GM12878 (cell line): Measurements from ENCODE around the gene STXBP5. TPM values are rescaled to one million over a fixed set of nuclear protein-coding genes. Genes with fewer than 3 reads are reported as not detected.

Experiments
- ATAC-seq: fragments of 200-7000 bp; cut with Tn5 transposase; 3 replicates; pipeline ENCODE4 v1.9.1; 2020; ENCODE audit warnings: mild to moderate bottlenecking, moderate library complexity
- BruUV-seq: library from RNA; stranded (reverse); fragments of 400-500 nt; replicated peaks from 2 replicates; lab custom pipeline; 2021; lab: Mats Ljungman, UMichigan
- CTCF ChIA-PET: fragments of 300-600 bp; sonication (Branson Sonifier 250); formaldehyde crosslinking; extraction: SDS; loops from one replicate; lab custom pipeline; 2021; ENCODE audit warnings: inconsistent platforms; lab: Yijun Ruan, JAX
- POLR2A ChIA-PET: fragments of 350-600 bp; formaldehyde crosslinking; extraction: SDS; loops from one replicate; lab custom pipeline; 2021; ENCODE audit warnings: inconsistent platforms; lab: Charles Lee
- RAD21 ChIA-PET: fragments of 300-600 bp; sonication (Branson Sonifier 250); formaldehyde crosslinking; loops from one replicate; lab custom pipeline; 2023; ENCODE audit warnings: antibody characterized with exemption; ENCODE audit not compliant: unreplicated experiment; lab: Charles Lee
- SMC1A ChIA-PET: fragments of 300-600 bp; sonication (Branson Sonifier 250); formaldehyde crosslinking; loops from one replicate; lab custom pipeline; 2023; ENCODE audit not compliant: unreplicated experiment, uncharacterized antibody; lab: Charles Lee
- DNase-seq: peaks from one replicate; pipeline ENCODE4 v3.0.0-alpha.2; 2011; ENCODE audit warnings: low read depth, low spot score
- FAIRE-seq: peaks from 3 replicates; lab custom pipeline; 2011; peaks lifted over from hg19 to GRCh38; lab: Jason Lieb, UNC
- H2AFZ ChIP-seq: 2 replicates; pipeline ENCODE4 v1.6.0; 2011; ENCODE audit warnings: low read depth, low read length, control low read depth; ENCODE audit not compliant: control insufficient read depth
- H3K27ac ChIP-seq: 2 replicates; pipeline ENCODE4 v1.5.1; 2011; ENCODE audit warnings: control low read depth; ENCODE audit not compliant: control insufficient read depth, insufficient read depth
- H3K27me3 ChIP-seq, 2 experiments: replicated peaks in 1 of 2; 2 replicates each; pipeline versions ENCODE4 v1.6.0 to v1.6.1; 2011; ENCODE audit warnings: low read length in 1 of 2; ENCODE audit not compliant: control insufficient read depth in 2 of 2, insufficient read depth in 2 of 2
- H3K36me3 ChIP-seq, 2 experiments: 2 replicates each; pipeline ENCODE4 v1.5.1; 2011; ENCODE audit warnings: low read length in 1 of 2; ENCODE audit not compliant: control insufficient read depth in 2 of 2, insufficient read depth in 2 of 2
- H3K4me1 ChIP-seq: 2 replicates; pipeline ENCODE4 v1.6.1; 2011; ENCODE audit warnings: mild to moderate bottlenecking, low read length, moderate library complexity, mixed read lengths; ENCODE audit not compliant: control insufficient read depth, insufficient read depth
- H3K4me2 ChIP-seq: 2 replicates; pipeline ENCODE4 v1.6.0; 2011; ENCODE audit warnings: control low read depth; ENCODE audit not compliant: control insufficient read depth, insufficient read depth
- H3K4me3 ChIP-seq: fragments of 200-600 bp; sonication (generic); 2 replicates; pipeline ENCODE4 v1.5.1; 2016
- H3K79me2 ChIP-seq: 2 replicates; pipeline ENCODE4 v1.6.0; 2011; ENCODE audit warnings: low read length; ENCODE audit not compliant: control insufficient read depth, insufficient read depth
- H3K9ac ChIP-seq: 2 replicates; pipeline ENCODE4 v1.8.0; 2011; ENCODE audit warnings: low read length, control low read depth, mixed read lengths; ENCODE audit not compliant: control insufficient read depth, insufficient read depth
- H3K9me3 ChIP-seq: replicated peaks from 3 replicates; pipeline ENCODE4 v1.5.1; 2011; ENCODE audit warnings: mild to moderate bottlenecking, low read length; ENCODE audit not compliant: control insufficient read depth, insufficient read depth
- H4K20me1 ChIP-seq: 2 replicates; pipeline ENCODE4 v1.6.0; 2011; ENCODE audit not compliant: control insufficient read depth, insufficient read depth
- BCL11A ChIP-seq: IDR thresholded peaks from 2 replicates; pipeline ENCODE4 v1.6.1; 2011; ENCODE audit warnings: low read depth, low read length
- CEBPZ ChIP-seq: fragments of 150-350 bp; IDR thresholded peaks from 2 replicates; pipeline ENCODE4 v1.6.1; 2016; ENCODE audit warnings: low read depth, low read length
- ETV6 ChIP-seq, 2 experiments: fragments of 450-650 bp in 1 of 2; IDR thresholded peaks in 1 of 2; conservative IDR thresholded peaks in 1 of 2; 2 replicates each; pipeline ENCODE4 v1.6.1; 2014; ENCODE audit warnings: antibody characterized with exemption in 1 of 2, borderline replicate concordance in 1 of 2, low read depth in 1 of 2, mild to moderate bottlenecking in 1 of 2, moderate library complexity in 1 of 2
- IRF4 ChIP-seq: IDR thresholded peaks from 2 replicates; pipeline ENCODE4 v1.6.1; 2011; ENCODE audit warnings: low read depth, low read length
- MTA2 ChIP-seq: fragments of 450-650 bp; IDR thresholded peaks from 2 replicates; pipeline ENCODE4 v1.6.1; 2016; ENCODE audit warnings: low read depth, mild to moderate bottlenecking, moderate library complexity
- MYC ChIP-seq: IDR thresholded peaks from 2 replicates; pipeline ENCODE4 v1.6.1; 2011; ENCODE audit warnings: mild to moderate bottlenecking, low read length, moderate library complexity, inconsistent platforms; ENCODE audit not compliant: insufficient read depth, insufficient replicate concordance, insufficient read length, severe bottlenecking
- NBN ChIP-seq: fragments of 450-650 bp; IDR thresholded peaks from 2 replicates; pipeline ENCODE4 v1.6.1; 2016
- NFIC ChIP-seq: IDR thresholded peaks from 2 replicates; pipeline ENCODE4 v1.6.1; 2012; ENCODE audit warnings: low read depth, mild to moderate bottlenecking, inconsistent platforms, low read length, moderate library complexity
- NFXL1 ChIP-seq: fragments of 450-650 bp; IDR thresholded peaks from 2 replicates; pipeline ENCODE4 v1.6.1; 2017; ENCODE audit warnings: antibody characterized with exemption, mild to moderate bottlenecking, borderline replicate concordance
- SPI1 ChIP-seq: IDR thresholded peaks from 2 replicates; pipeline ENCODE4 v1.6.1; 2011; ENCODE audit warnings: low read depth, mild to moderate bottlenecking, low read length, moderate library complexity, borderline replicate concordance; ENCODE audit not compliant: insufficient read depth
- SRF ChIP-seq, 2 experiments: IDR thresholded peaks; 2 replicates each; pipeline ENCODE4 v1.6.1; 2011; ENCODE audit warnings: low read depth in 2 of 2, low read length in 2 of 2, mild to moderate bottlenecking in 1 of 2, moderate library complexity in 1 of 2
- SUZ12 ChIP-seq: fragments of 200-600 bp; sonication (generic); IDR thresholded peaks from one replicate; pipeline ENCODE4 v1.6.1; 2018; ENCODE audit warnings: antibody characterized with exemption, mild to moderate bottlenecking; ENCODE audit not compliant: unreplicated experiment
- WGBS: methylation state at CpG from one replicate; pipeline ENCODE4 v1.1.6; 2016; ENCODE audit warnings: low lambda C conversion rate; ENCODE audit not compliant: insufficient replicate concordance, insufficient coverage; ENCODE audit errors: missing lambda C conversion rate; 5-methylcytosine and 5-hydroxymethylcytosine counted together
- in situ Hi-C: fragments of 300-500 bp; cut with MboI; formaldehyde crosslinking; loops from 9 replicates; pipeline ENCODE4 v1.14.3; 2018; ENCODE audit warnings: mixed read lengths
- intact Hi-C: fragments of 100-400 bp; cut with micrococcal nuclease; formaldehyde crosslinking; loops from one replicate; pipeline ENCODE4 v1.14.2; 2022; ENCODE audit not compliant: unreplicated experiment
- polyA plus RNA-seq, 11 experiments: library from polyadenylated mRNA; depleted of rRNA in 4 of 11; unstranded in 6 of 11; stranded (reverse) in 5 of 11; fragments of >200 nt; fragmentation: Nextera tagmentation in 4 of 11; fragmentation: Illumina TruSeq in 1 of 11; extraction: Ambion mirVana in 4 of 11; extraction: Trizol in 1 of 11; gene quantifications; 1 replicate in 1 of 11; 2 replicates in 10 of 11; pipeline versions ENCODE4 v1.2.1 to v1.2.3, GENCODE V29; 2011 to 2016; ENCODE audit warnings: inconsistent platforms in 2 of 11, missing spikeins in 2 of 11, low read depth in 1 of 11
- total RNA-seq, 4 experiments: library from RNA; depleted of rRNA in 3 of 4; stranded (reverse); fragments of >200 nt in 3 of 4; fragmentation: Illumina TruSeq in 1 of 4; extraction: Trizol in 1 of 4; gene quantifications; 2 replicates each; pipeline versions ENCODE4 v1.2.1 to v1.2.3, GENCODE V29; 2013 to 2021
- TF ChIP-seq, protein P1 (sequence below): fragments of 450-650 bp; IDR thresholded peaks from 2 replicates; pipeline ENCODE4 v1.6.1; 2016; ENCODE audit warnings: mild to moderate bottlenecking
- TF ChIP-seq, protein P2 (sequence below): fragments of 450-650 bp; IDR thresholded peaks from 2 replicates; pipeline ENCODE4 v1.6.1; 2018; ENCODE audit warnings: mild to moderate bottlenecking, low read depth, moderate library complexity; ENCODE audit not compliant: partially characterized antibody
- TF ChIP-seq, protein P3 (sequence below): IDR thresholded peaks from 2 replicates; pipeline ENCODE4 v1.6.1; 2012; ENCODE audit warnings: low read depth, low read length, improper control_type of control experiment

The STXBP5 gene
- total and polyA plus RNA-seq, 10 of the 15 experiments (the other 5 are each of a cell fraction or from before 2014, with no cell fraction given), result 1.4 to 13.2 (median 8.4) TPM

- Histone ChIP-seq H3K4me1 (no peaks in the 10 kb centered on the region), H3K79me2 (no peaks in the 10 kb centered on the region), H3K27me3 (no peaks in the 10 kb centered on the region), H3K4me2 (no peak overlapping the region), H4K20me1 (no peaks in the 10 kb centered on the region), H3K4me3 (no peak overlapping the region), H3K9me3 (no peaks in the 10 kb centered on the region; the same call in 2 of the 3 replicates), H3K9ac (no peak overlapping the region), H2AFZ (no peak overlapping the region), H3K36me3 (no peaks in the 10 kb centered on the region; a peak in 3 of 4 replicates), H3K27ac (no peak overlapping the region)
- FAIRE-seq (no peak), DNase-seq (no peak), ATAC-seq (no peak)
- 100% methylated on average over 3 of the region's 3 CpGs for WGBS
- ChIA-PET CTCF (interaction anchor here (1.2 kb wide), 1 partner anchor 8 kb away, joined by 3 read pairs; no protein-coding TSS in a partner anchor), RAD21 (no interaction called here), POLR2A (no interaction called here), SMC1A (interaction anchor here (0.6 to 1.5 kb wide), 4 partner anchors 10 to 17 kb away, joined by 3 to 6 read pairs (median 4); no protein-coding TSS in a partner anchor)
- intact Hi-C loops (no loop called here), in situ Hi-C loops (no loop called here)
- no TSS peak for BruUV-seq
- TF ChIP-seq CEBPZ (no peak), NFXL1 (no peak), MTA2 (no peak), SUZ12 (no peak), ETV6 (conservative IDR thresholded peaks at IDR 0.05 in 1 of 2, IDR thresholded peaks at IDR 0.05 in 1 of 2; ENCODE audit: borderline replicate concordance in 1 of 2, low read depth in 1 of 2) (no peak), SRF (IDR thresholded peaks at IDR 0.05; ENCODE audit: low read depth in 2 of 2, low read length in 2 of 2) (no peak), MYC (no peak), SPI1 (no peak), IRF4 (no peak), NBN (no peak), BCL11A (no peak), NFIC (no peak)
- TF ChIP-seq, protein P1, sequence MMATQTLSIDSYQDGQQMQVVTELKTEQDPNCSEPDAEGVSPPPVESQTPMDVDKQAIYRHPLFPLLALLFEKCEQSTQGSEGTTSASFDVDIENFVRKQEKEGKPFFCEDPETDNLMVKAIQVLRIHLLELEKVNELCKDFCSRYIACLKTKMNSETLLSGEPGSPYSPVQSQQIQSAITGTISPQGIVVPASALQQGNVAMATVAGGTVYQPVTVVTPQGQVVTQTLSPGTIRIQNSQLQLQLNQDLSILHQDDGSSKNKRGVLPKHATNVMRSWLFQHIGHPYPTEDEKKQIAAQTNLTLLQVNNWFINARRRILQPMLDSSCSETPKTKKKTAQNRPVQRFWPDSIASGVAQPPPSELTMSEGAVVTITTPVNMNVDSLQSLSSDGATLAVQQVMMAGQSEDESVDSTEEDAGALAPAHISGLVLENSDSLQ, result no peak
- TF ChIP-seq, protein P2, sequence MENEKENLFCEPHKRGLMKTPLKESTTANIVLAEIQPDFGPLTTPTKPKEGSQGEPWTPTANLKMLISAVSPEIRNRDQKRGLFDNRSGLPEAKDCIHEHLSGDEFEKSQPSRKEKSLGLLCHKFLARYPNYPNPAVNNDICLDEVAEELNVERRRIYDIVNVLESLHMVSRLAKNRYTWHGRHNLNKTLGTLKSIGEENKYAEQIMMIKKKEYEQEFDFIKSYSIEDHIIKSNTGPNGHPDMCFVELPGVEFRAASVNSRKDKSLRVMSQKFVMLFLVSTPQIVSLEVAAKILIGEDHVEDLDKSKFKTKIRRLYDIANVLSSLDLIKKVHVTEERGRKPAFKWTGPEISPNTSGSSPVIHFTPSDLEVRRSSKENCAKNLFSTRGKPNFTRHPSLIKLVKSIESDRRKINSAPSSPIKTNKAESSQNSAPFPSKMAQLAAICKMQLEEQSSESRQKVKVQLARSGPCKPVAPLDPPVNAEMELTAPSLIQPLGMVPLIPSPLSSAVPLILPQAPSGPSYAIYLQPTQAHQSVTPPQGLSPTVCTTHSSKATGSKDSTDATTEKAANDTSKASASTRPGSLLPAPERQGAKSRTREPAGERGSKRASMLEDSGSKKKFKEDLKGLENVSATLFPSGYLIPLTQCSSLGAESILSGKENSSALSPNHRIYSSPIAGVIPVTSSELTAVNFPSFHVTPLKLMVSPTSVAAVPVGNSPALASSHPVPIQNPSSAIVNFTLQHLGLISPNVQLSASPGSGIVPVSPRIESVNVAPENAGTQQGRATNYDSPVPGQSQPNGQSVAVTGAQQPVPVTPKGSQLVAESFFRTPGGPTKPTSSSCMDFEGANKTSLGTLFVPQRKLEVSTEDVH, result no peak
- TF ChIP-seq, protein P3, sequence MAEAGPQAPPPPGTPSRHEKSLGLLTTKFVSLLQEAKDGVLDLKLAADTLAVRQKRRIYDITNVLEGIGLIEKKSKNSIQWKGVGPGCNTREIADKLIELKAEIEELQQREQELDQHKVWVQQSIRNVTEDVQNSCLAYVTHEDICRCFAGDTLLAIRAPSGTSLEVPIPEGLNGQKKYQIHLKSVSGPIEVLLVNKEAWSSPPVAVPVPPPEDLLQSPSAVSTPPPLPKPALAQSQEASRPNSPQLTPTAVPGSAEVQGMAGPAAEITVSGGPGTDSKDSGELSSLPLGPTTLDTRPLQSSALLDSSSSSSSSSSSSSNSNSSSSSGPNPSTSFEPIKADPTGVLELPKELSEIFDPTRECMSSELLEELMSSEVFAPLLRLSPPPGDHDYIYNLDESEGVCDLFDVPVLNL, result no peak
Observed at GRCh38 chr6:147255948-147256674, 51.9 kb downstream of the STXBP5 start.
